HAP-1 (cell line): ENCODE measurements around the gene PREPL.

Source experiments
- DNase-seq, 2 experiments: peaks; one replicate each; pipeline ENCODE4 v3.0.0-alpha.2; 2016 to 2020; ENCODE audit warnings: low spot score in 2 of 2
- H3K27me3 ChIP-seq: fragments of 250-450 bp; sonication (Bioruptor Pico); 2 replicates; pipeline ENCODE4 v1.5.1; 2020; ENCODE audit warnings: low read depth, mild to moderate bottlenecking, moderate library complexity
- H3K36me3 ChIP-seq: fragments of 250-450 bp; sonication (Bioruptor Pico); replicated peaks from 2 replicates; pipeline ENCODE4 v1.5.1; 2020; ENCODE audit warnings: mild to moderate bottlenecking
- H3K4me1 ChIP-seq: fragments of 250-450 bp; sonication (Bioruptor Pico); 2 replicates; pipeline ENCODE4 v1.5.1; 2020; ENCODE audit warnings: mild to moderate bottlenecking
- H3K4me3 ChIP-seq: fragments of 250-450 bp; sonication (Bioruptor Pico); 2 replicates; pipeline ENCODE4 v1.5.1; 2020; ENCODE audit warnings: mild to moderate bottlenecking, moderate library complexity
- H3K9me3 ChIP-seq: fragments of 250-450 bp; sonication (Bioruptor Pico); 2 replicates; pipeline ENCODE4 v1.5.1; 2020; ENCODE audit warnings: mild to moderate bottlenecking, moderate library complexity
- in situ Hi-C: fragments of 300-500 bp; cut with MboI; formaldehyde crosslinking; loops from 3 replicates; pipeline ENCODE4 v1.14.3; 2020; ENCODE audit warnings: low sequenced_read_pairs, inconsistent platforms, mixed read lengths

Gene PREPL

GRCh38 chr2:44362207-44363015 lies 1.1 kb upstream of the PREPL start:
- no peaks in the 10 kb centered on the region for H3K27me3 ChIP-seq
- H3K9me3 ChIP-seq: no peaks in the 10 kb centered on the region
- in situ Hi-C loops: no loop called here
- H3K36me3 ChIP-seq: no peaks in the 10 kb centered on the region
- H3K4me1 ChIP-seq: peaks cover 14% of the 10 kb centered on the region
- peak overlapping the region; percentile 89 for H3K4me3 ChIP-seq
- DNase-seq: peak; percentile 51 to 62

- Histone ChIP-seq H3K4me3 (peak overlapping the region; percentile 89), H3K9me3 (no peaks in the 10 kb centered on the region), H3K36me3 (no peaks in the 10 kb centered on the region), H3K4me1 (peaks cover 14% of the 10 kb centered on the region), H3K27me3 (no peaks in the 10 kb centered on the region)
- peak; percentile 19 to 28 for DNase-seq
- in situ Hi-C loops: no loop called here
Observed at GRCh38 chr2:44360749-44361329, 455 bp downstream of the PREPL start.

GRCh38 chr2:44358503-44358902 lies 2.8 kb downstream of the PREPL start:
- no peaks in the 10 kb centered on the region for H3K9me3 ChIP-seq
- peaks cover 14% of the 10 kb centered on the region for H3K4me1 ChIP-seq
- no peak overlapping the region for H3K4me3 ChIP-seq
- in situ Hi-C loops: no loop called here
- H3K36me3 ChIP-seq: no peaks in the 10 kb centered on the region
- no peak for DNase-seq
- H3K27me3 ChIP-seq: no peaks in the 10 kb centered on the region

- no peaks in the 10 kb centered on the region for H3K9me3 ChIP-seq
- no peak overlapping the region for H3K4me3 ChIP-seq
- H3K36me3 ChIP-seq: no peaks in the 10 kb centered on the region
- H3K27me3 ChIP-seq: no peaks in the 10 kb centered on the region
- DNase-seq: no peak
- in situ Hi-C loops: no loop called here
- peaks cover 14% of the 10 kb centered on the region for H3K4me1 ChIP-seq
Observed at GRCh38 chr2:44354761-44355160, 6.5 kb downstream of the PREPL start.

GRCh38 chr2:44352510-44352909 lies 8.8 kb downstream of the PREPL start:
- Histone ChIP-seq H3K36me3 (no peaks in the 10 kb centered on the region), H3K27me3 (no peaks in the 10 kb centered on the region), H3K9me3 (no peaks in the 10 kb centered on the region), H3K4me1 (peaks cover 8% of the 10 kb centered on the region), H3K4me3 (no peak overlapping the region)
- DNase-seq: no peak
- in situ Hi-C loops: no loop called here

GRCh38 chr2:44351676-44352075 lies 9.6 kb downstream of the PREPL start:
- in situ Hi-C loops: no loop called here
- Histone ChIP-seq H3K27me3 (no peaks in the 10 kb centered on the region), H3K4me3 (no peak overlapping the region), H3K9me3 (no peaks in the 10 kb centered on the region), H3K36me3 (no peaks in the 10 kb centered on the region), H3K4me1 (peaks cover 8% of the 10 kb centered on the region)
- DNase-seq: no peak

- Histone ChIP-seq H3K36me3 (no peaks in the 10 kb centered on the region; the same call in 1 of the 2 replicates), H3K4me3 (no peak overlapping the region), H3K9me3 (no peaks in the 10 kb centered on the region), H3K4me1 (peaks cover 8% of the 10 kb centered on the region), H3K27me3 (no peaks in the 10 kb centered on the region)
- in situ Hi-C loops: no loop called here
- peak; percentile 36 to 72 for DNase-seq
Observed at GRCh38 chr2:44351088-44351487, 10.2 kb downstream of the PREPL start.

GRCh38 chr2:44349506-44349905 lies 11.8 kb downstream of the PREPL start:
- DNase-seq: no peak
- Histone ChIP-seq H3K27me3 (no peaks in the 10 kb centered on the region), H3K4me1 (peaks cover 8% of the 10 kb centered on the region), H3K36me3 (peaks cover 5% of the 10 kb centered on the region; the same call in 1 of the 2 replicates), H3K4me3 (no peak overlapping the region), H3K9me3 (no peaks in the 10 kb centered on the region)
- in situ Hi-C loops: no loop called here

- Histone ChIP-seq H3K4me1 (peaks cover 8% of the 10 kb centered on the region), H3K27me3 (no peaks in the 10 kb centered on the region), H3K36me3 (peaks cover 8% of the 10 kb centered on the region), H3K4me3 (no peak overlapping the region), H3K9me3 (no peaks in the 10 kb centered on the region)
- no peak for DNase-seq
- in situ Hi-C loops: no loop called here
Observed at GRCh38 chr2:44348400-44348799, 12.9 kb downstream of the PREPL start.

GRCh38 chr2:44347526-44347925 lies 13.8 kb downstream of the PREPL start:
- Histone ChIP-seq H3K27me3 (no peaks in the 10 kb centered on the region), H3K36me3 (peaks cover 16% of the 10 kb centered on the region), H3K9me3 (no peaks in the 10 kb centered on the region), H3K4me3 (no peak overlapping the region), H3K4me1 (peaks cover 8% of the 10 kb centered on the region)
- in situ Hi-C loops: no loop called here
- no peak for DNase-seq

- peak in 1 of 2 experiments; percentile 19 for DNase-seq
- no peak overlapping the region for H3K4me3 ChIP-seq
- in situ Hi-C loops: no loop called here
- H3K4me1 ChIP-seq: no peaks in the 10 kb centered on the region
- H3K36me3 ChIP-seq: peaks cover 25% of the 10 kb centered on the region
- no peaks in the 10 kb centered on the region for H3K27me3 ChIP-seq
- H3K9me3 ChIP-seq: no peaks in the 10 kb centered on the region
Observed at GRCh38 chr2:44342854-44343253, 18.4 kb downstream of the PREPL start.

- DNase-seq: no peak
- Histone ChIP-seq H3K9me3 (no peaks in the 10 kb centered on the region), H3K4me1 (no peaks in the 10 kb centered on the region), H3K4me3 (no peak overlapping the region), H3K36me3 (peaks cover 26% of the 10 kb centered on the region), H3K27me3 (no peaks in the 10 kb centered on the region)
- in situ Hi-C loops: no loop called here
Observed at GRCh38 chr2:44335806-44336538, 25.3 kb downstream of the PREPL start.

GRCh38 chr2:44333994-44334393 lies 27.3 kb downstream of the PREPL start:
- in situ Hi-C loops: no loop called here
- peaks cover 32% of the 10 kb centered on the region for H3K36me3 ChIP-seq
- H3K9me3 ChIP-seq: no peaks in the 10 kb centered on the region
- H3K27me3 ChIP-seq: no peaks in the 10 kb centered on the region
- no peaks in the 10 kb centered on the region for H3K4me1 ChIP-seq
- no peak for DNase-seq
- no peak overlapping the region for H3K4me3 ChIP-seq

- Histone ChIP-seq H3K9me3 (no peaks in the 10 kb centered on the region), H3K27me3 (no peaks in the 10 kb centered on the region), H3K36me3 (peaks cover 28% of the 10 kb centered on the region), H3K4me3 (no peak overlapping the region), H3K4me1 (no peaks in the 10 kb centered on the region)
- in situ Hi-C loops: no loop called here
- DNase-seq: no peak
Observed at GRCh38 chr2:44330801-44331200, 30.5 kb downstream of the PREPL start.
